Anterior cingulate cortex (tissue), 58 donors: Measurements from ENCODE around the gene CTSE.
A peak's percentile ranks its signal among the peaks of the same experiment; 100 is the strongest.

Experiments used
- DNase-seq, 58 donors: peaks; one replicate each; lab custom pipeline; 2025; lab: John Stamatoyannopoulos, UW

The CTSE gene

DNA sequence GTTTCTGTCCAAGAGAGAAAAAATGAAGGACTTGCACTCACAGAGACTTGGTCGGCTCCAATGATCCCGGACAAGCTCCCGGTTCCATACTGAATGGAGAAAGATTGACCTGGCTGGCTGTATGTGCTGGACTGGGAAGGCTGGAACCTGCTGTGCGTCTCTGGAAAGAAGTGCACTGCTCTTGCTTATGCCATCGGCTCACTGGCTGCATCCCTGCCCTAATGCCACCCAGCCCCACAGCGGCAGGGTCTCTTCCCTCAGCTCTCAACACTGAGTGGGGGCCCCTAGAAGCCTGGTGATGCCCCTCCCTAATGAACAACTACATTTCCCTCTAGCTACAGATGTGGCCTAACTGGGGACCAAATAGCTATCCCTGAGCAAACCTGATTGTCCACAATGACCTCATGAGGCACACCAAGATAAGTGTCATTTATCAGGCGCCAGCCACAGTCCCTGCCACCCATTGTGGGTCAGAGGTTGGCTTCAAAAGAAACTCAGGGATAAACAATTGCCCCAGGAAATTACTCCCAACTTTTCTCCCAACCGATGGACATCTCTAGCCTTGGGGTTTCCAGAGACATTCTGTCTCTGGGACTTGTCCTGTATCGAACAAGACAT, 2.6 kb downstream of the CTSE start:
- no peak for DNase-seq

GRCh38 chr1:206020393-206021007, 3.2 kb downstream of the CTSE start:
- DNase-seq, result no peak

- DNase-seq, result no peak
These were observed 8.6 kb downstream of the CTSE start for GRCh38 chr1:206015071-206015470.

DNA sequence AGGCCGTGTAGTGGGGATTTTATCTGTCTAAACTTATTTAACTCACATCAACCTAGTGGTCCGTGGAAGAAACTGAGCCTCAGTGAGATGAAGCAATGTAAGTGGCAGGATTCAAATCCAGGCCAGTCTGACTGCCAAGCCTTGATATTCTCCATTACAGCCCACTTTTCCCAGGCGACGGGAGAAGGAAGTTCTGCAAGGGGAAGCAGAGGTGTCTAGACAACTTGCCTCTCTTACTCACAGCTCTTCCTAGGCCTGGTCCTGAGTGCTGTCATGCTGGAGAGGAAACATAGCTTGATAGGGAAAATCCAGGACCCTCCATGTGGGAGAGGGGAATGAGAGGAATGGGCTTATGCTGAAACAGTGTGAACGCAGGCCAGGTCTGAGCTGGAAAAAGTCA, 9.1 kb downstream of the CTSE start:
- no peak for DNase-seq

- no peak for DNase-seq
These were observed 10.5 kb downstream of the CTSE start for GRCh38 chr1:206013026-206013795.

DNA sequence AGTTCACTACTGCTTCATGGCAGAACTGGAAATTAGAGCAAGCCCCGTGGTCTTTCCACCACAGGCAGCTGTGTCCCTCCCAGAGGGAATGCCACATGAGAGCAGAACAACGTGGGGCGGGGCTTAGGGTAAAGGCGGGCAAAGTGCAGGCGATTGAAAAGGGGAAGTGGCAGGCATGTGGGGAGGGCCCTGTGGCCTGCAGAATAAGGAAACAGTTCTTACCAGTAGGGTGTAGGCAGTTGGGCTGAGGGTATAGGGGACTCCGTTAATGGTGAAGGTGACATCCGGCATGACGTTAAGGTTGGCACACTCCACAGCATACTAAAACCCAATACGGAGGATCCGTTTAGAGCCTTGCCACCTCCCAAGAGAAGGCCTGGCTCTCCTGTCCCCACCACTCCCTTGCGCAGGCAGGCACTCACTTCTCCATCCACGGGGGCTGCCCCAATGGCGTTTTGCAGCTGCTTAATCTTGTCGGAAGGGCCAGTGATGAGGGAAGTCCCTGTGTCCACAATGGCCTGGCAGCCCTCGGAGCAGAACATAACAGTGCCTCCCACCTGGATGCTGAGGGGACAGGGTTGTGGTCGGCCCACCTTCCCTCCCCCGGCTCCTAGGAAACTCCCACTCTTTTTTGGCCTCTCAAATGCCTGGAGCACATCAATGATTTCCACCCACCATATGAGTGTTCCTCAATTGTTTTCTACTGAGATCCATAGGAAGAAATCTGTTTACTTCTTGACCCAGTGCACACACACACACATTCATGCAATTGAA, 11.4 kb downstream of the CTSE start:
- DNase-seq, result peak in 33 of 58 donors; percentile 12 to 62 (median 26)

DNA sequence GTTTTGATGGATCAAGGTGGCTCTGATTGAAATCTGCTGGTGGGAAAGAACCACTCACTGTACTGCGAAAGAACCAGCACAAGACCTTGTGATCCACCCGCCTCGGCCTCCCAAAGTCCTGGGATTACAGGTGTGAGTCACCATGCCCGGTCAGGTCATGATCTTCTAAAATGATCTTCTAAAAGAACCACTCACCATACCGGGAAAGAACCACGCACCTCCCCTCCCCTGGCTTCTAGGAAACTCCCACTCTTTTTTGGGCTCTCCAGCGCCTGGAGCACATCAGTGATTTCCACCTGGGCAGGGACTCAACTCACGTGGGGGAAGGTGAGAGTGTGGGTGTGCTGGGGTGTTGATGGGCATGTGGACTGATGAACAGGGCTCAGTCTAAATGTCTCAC, 12.6 kb downstream of the CTSE start:
- no peak for DNase-seq

GRCh38 chr1:206010060-206010459, 13.6 kb downstream of the CTSE start:
- DNase-seq, result no peak

- no peak for DNase-seq
These were observed 16.7 kb downstream of the CTSE start for GRCh38 chr1:206006946-206007345.

GRCh38 chr1:206005778-206006180, 17.9 kb downstream of the CTSE start:
- no peak for DNase-seq

DNA sequence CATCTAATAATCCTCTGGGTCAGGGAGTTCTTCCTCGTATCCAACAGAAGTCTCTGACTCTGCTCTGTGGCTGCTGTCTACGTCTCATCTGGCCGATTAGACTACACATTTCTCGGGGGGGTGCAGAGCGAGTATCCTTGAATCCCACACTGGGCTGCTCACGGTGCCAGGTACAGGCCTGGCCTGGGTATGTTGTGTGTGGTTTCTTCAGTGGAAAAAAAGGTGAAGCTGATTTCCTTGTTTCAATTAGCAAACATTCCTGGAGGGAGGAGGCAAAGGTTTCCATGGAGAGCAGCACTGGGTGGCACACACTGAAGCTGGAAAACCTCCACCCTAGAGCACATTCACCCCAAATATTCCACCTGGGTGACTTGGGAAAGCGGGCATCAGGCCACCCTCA, 18.5 kb downstream of the CTSE start:
- no peak for DNase-seq

- peak in 5 of 58 donors; percentile 13 to 26 (median 17) for DNase-seq
These were observed 18.9 kb downstream of the CTSE start for GRCh38 chr1:206004826-206005225.

- no peak for DNase-seq
These were observed 19.6 kb downstream of the CTSE start for GRCh38 chr1:206003854-206004800.

DNA sequence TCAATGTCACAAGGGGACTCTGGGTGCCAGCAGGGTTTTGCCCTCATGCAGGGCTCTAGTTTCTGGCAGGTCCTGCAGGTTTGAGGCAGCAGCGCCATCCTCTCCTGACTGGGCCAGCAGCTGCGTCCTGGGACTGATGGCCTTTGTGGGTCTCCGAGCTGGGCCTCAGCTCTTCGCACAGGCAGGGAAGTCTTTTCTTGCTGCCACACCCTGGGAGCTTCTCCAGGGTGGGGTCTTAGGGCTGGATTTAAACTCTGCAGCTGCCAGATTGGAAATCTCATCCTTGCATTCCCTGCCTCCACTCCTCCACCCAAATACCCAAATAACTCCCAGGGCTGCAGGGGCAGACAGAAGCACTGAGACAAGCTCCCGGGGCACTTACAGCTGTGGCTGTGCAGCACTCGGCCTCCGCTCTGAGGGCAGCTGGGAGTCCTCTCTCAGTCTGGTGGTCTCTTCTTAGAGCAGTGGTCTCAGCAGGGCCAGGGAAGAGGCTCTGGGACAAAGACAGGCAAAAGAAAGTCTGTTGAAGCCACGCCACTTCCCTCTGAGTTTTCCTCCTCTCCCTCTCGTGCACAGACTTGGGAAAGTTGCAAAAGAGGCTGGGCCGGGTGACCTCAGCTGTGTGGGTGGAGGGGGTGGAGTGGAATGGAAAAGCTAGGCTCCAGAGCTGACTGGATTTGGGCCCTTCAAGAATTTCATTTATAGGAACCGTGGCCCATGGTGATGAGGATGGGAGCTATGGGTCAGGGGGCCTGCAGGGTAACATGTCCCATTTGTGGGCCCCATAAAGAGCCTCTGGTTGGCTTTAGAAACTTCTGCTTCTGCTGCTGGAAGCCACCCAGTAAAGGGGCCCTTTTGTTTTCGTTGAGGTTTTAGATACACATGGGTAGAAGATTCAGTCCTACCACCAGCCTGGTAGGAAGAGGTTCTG, 20.6 kb downstream of the CTSE start, which contains the start of gene RAB7B:
RAB7B (minus strand) TSS at position 525 of the 931 bp plus-strand sequence. CDS start 9,260 bp downstream, outside the sequence.
- DNase-seq, result peak in 23 of 58 donors; percentile 10 to 56 (median 27)

- DNase-seq, result no peak
These were observed 21.5 kb downstream of the CTSE start for GRCh38 chr1:206002160-206002559.

GRCh38 chr1:206001476-206001888, 22.2 kb downstream of the CTSE start:
- peak in 30 of 58 donors; percentile 13 to 75 (median 37) for DNase-seq

DNA sequence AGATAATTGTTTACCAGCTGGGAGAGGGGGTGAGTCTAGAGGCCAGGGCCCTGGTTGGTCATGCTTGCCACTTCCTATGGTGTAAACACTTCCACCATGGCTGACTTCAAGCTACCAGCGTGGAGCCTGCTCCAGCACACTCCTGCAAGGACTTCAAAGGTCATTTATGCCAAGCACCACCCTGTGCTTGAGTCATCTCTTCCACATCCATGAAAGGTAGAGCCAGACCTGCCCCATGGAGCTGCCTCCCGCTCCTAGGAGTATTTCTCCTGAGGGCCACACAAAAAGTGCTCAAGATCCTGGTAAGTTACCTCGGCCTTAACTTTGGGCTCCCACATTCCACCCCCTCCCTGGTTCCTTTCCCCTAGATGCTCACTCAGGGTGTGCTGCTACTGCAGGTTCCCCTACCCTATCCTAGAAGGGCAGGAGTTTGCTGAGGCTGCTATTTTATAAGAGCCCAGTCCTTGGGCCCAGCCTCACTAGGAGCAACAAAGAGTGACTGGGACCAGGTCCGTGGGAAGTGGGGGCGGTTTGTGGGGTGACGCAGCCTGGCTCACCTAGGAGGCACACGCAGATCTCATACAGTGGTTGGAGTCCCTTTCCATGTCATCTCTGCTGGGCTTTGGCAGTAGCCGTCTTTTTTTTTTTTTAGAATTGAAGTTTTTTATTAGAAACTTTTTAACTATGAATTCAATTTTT, 22.9 kb downstream of the CTSE start:
- DNase-seq, result no peak
